Stimulated activated CD4-positive, alpha-beta T cell treated with anti-CD3 and anti-CD28 coated beads, Interleukin-1b, Interleukin-23, amount 100 ng/mL, for 4 hours (primary cell): ENCODE results near the gene KIF27.
"Not testable (repeated sequence)": the region's sequence is repeated elsewhere in the genome, so short reads cannot be mapped to it uniquely, and the experiment has no call there.

ENCODE experiments used
- DNase-seq, 2 donors: peaks; one replicate each; pipeline ENCODE4 v3.0.0-alpha.2; 2020; ENCODE audit warnings: low read depth in 2 of 2

The KIF27 gene

DNA sequence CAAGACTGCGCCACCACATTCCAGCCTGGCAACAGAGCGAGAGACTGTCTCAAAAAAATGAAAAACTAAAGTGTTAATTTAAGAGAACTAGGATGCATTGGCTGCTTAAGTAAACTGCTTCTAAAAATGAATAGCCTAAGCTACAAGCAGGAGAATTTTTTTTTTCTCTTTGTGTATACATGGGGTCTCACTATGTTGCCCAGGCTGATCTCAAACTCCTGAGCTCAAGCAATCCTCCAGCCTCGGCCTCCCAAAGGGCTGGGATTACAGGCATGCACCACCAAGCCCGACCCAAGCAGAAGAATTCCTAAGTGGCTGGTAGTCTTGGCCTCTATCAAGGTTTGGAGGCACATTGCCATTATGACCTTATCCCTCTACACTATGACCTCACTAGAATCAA, 106.1 kb downstream of the KIF27 start:
- DNase-seq = not testable (repeated sequence)

DNA sequence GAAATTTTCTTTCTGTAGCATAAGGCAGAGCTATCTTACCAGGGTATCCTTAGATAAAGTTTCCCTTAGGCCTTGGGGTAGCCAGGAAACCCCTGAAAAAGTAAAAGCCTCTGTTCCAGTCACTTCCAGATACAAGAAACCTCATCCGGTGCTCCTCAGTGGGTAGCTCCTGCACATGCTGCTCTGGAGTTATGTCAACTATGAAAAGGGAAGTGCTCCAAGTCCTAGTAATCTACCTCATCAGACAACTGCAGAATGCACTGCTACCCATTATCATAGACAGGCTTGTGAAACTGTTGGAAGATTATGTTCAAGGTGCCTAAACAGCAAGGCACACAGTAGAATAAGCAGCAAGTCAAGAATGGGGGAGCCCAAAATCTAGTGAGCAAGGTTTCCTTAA, 112.0 kb downstream of the KIF27 start:
- not testable (repeated sequence) for DNase-seq

DNA sequence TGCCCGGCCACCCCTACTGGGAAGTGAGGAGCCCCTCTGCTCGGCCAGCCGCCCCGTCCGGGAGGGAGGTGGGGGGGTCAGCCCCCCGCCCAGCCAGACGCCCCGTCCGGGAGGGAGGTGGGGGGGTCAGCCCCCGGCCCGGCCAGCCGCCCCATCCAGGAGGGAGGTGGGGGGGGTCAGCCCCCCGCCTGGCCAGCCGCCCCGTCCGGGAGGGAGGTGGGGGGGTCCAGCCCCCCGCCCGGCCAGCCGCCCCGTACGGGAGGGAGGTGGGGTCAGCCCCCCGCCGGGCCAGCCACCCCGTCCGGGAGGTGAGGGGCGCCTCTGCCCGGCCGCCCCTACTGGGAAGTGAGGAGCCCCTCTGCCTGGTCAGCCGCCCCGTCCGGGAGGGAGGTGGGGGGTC, 116.8 kb downstream of the KIF27 start:
- not testable (repeated sequence) for DNase-seq

DNA sequence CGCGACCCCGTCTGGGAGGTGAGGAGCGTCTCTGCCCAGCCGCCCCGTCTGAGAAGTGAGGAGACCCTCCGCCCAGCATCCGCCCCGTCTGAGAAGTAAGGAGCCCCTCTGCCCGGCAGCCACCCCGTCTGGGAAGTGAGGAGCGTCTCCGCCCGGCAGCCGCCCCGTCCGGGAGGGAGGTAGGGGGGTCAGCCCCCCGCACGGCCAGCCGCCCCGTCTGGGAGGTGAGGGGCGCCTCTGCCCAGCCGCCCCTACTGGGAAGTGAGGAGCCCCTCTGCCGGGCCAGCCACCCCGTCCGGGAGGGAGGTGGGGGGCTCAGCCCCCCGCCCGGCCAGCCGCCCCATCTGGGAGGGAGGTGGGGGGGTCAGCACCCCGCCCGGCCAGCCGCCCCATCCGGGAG, 117.3 kb downstream of the KIF27 start:
- DNase-seq = not testable (repeated sequence)

DNA sequence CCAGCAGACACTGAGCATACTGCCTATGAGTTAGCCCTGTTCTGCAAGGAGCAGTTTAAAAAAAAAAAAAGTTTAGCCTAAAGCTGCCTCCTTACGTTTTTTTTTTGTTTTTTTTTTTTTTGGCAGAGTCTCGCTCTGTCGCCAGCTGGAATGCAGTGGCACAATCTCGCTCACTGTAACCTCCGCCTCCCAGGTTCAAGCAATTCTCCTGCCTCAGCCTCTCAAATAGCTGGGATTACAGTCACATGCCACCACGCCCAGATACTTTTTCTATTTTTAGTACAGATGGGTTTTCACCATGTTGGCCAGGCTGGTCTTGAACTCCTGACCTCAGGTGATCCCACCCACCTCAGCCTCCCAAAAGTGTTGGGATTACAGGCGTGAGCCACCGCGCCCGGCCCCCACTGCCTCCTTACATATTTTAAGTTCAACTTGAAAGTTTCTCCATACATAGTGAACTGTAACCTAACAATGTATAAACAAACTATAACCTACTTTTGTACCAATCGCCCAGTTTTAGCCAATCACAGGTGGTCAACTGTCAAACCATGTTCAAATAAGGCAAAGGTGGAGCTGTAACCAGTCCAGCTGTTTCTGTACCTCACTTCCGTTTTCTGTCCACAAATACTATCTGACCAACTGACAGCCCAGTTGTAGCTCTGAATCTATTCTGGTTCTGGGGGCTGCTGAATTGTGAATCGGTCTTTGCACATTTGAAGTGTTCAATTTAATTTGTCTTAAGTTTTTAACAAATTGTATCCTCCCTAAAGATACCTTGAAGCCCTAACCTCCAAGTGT, 120.8 kb downstream of the KIF27 start:
- no peak for DNase-seq

DNA sequence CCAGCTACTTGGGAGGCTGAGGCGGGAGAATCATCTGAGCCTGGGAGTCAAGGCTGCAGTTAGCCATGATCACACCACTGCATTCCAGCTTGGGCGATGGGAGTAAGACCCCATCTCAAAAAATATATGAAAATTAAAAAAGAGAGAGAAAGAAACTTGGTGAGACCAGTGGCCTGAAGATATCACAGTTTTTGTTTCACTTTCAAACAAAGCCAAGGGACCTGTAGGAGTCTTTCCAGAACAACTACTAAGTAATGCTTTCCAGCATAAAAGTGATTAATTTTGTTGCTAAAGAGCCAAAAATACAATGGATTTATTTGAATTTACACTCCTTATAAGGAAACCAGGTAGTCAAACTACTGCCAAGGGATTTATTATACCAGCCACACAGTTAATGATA, 127.2 kb downstream of the KIF27 start:
- DNase-seq = no peak

DNA sequence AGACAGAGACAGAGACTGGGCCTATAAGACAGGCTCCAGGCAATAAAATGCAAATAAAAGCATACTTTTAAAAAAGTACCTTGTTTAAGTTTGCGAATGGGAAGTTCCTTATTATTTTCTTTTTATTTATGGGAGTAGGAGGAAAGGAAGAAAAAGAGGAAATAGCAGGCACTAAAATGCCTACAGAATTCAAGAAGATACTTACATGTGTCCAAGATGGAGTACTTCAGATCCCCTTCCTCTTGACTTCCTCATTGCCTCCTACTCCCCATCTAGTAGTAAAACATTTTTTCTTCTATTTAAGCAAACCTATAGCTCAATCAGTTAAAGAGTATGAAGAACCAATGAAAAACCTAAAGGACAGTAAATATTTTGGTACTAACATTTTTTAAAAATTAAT, 128.5 kb downstream of the KIF27 start:
- no peak for DNase-seq
